MG63 (cell line): ENCODE data around the gene USH1C. TPM values are rescaled to one million over a fixed set of nuclear protein-coding genes. Genes with fewer than 3 reads are reported as not detected.

ENCODE experiments used
- DNase-seq: peaks from one replicate; pipeline ENCODE4 v3.0.0-alpha.2; 2020
- H3K27me3 ChIP-seq: fragments of 250-450 bp; sonication (Bioruptor Pico); 2 replicates; pipeline ENCODE4 v1.5.1; 2020; ENCODE audit warnings: mild to moderate bottlenecking, moderate library complexity
- H3K36me3 ChIP-seq: fragments of 250-450 bp; sonication (Bioruptor Pico); 2 replicates; pipeline ENCODE4 v1.5.1; 2020; ENCODE audit warnings: mild to moderate bottlenecking, moderate library complexity
- H3K4me3 ChIP-seq: fragments of 250-450 bp; sonication (Bioruptor Pico); 2 replicates; pipeline ENCODE4 v1.5.1; 2020; ENCODE audit warnings: mild to moderate bottlenecking, moderate library complexity
- H3K9me3 ChIP-seq: fragments of 250-450 bp; sonication (Bioruptor Pico); 2 replicates; pipeline ENCODE4 v1.5.1; 2020; ENCODE audit warnings: mild to moderate bottlenecking, moderate library complexity
- total RNA-seq: library from RNA; depleted of rRNA; stranded (reverse); fragments of >200 nt; shearing (Covaris generic); gene quantifications from 2 replicates; pipeline ENCODE4 v1.2.3, GENCODE V29; 2014; ENCODE audit warnings: low replicate concordance; rRNA removed

Gene USH1C
- total RNA-seq = not detected in 2 replicates

- H3K36me3 ChIP-seq = no peaks in the 10 kb centered on the region
- H3K27me3 ChIP-seq = no peaks in the 10 kb centered on the region
- H3K4me3 ChIP-seq = no peak within 1 kb of the TSS
- H3K9me3 ChIP-seq = no peaks in the 10 kb centered on the region
- DNase-seq = peak; percentile 9
Measured at GRCh38 chr11:17544181-17544622, at the start of gene USH1C. USH1C (minus strand) TSS chr11:17544416; CDS start chr11:17544307, 109 bp downstream.

GRCh38 chr11:17593466-17594245 is 49.4 kb upstream of the USH1C start:
- DNase-seq = no peak
- no peaks in the 10 kb centered on the region for H3K9me3 ChIP-seq
- no peaks in the 10 kb centered on the region for H3K27me3 ChIP-seq
- H3K36me3 ChIP-seq = no peaks in the 10 kb centered on the region
- no peak overlapping the region for H3K4me3 ChIP-seq

- H3K27me3 ChIP-seq = no peaks in the 10 kb centered on the region
- DNase-seq = no peak
- no peaks in the 10 kb centered on the region for H3K9me3 ChIP-seq
- no peaks in the 10 kb centered on the region for H3K36me3 ChIP-seq
- H3K4me3 ChIP-seq = no peak overlapping the region
Measured at GRCh38 chr11:17591293-17591692, 47.1 kb upstream of the USH1C start.

GRCh38 chr11:17590463-17590862 is 46.2 kb upstream of the USH1C start:
- Histone ChIP-seq H3K9me3 (no peaks in the 10 kb centered on the region), H3K4me3 (no peak overlapping the region), H3K27me3 (no peaks in the 10 kb centered on the region), H3K36me3 (no peaks in the 10 kb centered on the region)
- DNase-seq = no peak

- H3K9me3 ChIP-seq = no peaks in the 10 kb centered on the region
- no peak overlapping the region for H3K4me3 ChIP-seq
- DNase-seq = no peak
- H3K27me3 ChIP-seq = no peaks in the 10 kb centered on the region
- no peaks in the 10 kb centered on the region for H3K36me3 ChIP-seq
Measured at GRCh38 chr11:17588721-17589120, 44.5 kb upstream of the USH1C start.

DNA sequence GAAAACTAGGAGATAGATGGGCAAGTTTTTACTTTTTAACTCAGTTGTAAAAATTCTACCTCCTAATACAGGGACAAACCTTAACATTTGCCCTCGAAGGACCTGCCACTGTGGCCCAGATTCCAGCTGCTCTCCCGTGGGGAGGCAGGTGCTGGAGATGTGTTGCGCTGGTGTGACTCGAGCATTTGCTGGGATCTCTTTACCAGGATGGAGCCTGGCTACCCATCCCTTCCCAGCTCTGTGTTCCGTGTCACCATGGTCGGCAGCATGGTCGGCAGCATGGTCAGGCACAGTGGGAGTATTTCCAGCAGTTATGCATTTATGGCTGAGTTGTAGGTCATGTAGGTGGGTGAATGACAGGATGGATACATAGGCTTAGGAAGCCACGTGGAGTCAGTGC is 44.0 kb upstream of the USH1C start:
- Histone ChIP-seq H3K27me3 (no peaks in the 10 kb centered on the region), H3K9me3 (no peaks in the 10 kb centered on the region), H3K36me3 (no peaks in the 10 kb centered on the region), H3K4me3 (no peak overlapping the region)
- DNase-seq = no peak

DNA sequence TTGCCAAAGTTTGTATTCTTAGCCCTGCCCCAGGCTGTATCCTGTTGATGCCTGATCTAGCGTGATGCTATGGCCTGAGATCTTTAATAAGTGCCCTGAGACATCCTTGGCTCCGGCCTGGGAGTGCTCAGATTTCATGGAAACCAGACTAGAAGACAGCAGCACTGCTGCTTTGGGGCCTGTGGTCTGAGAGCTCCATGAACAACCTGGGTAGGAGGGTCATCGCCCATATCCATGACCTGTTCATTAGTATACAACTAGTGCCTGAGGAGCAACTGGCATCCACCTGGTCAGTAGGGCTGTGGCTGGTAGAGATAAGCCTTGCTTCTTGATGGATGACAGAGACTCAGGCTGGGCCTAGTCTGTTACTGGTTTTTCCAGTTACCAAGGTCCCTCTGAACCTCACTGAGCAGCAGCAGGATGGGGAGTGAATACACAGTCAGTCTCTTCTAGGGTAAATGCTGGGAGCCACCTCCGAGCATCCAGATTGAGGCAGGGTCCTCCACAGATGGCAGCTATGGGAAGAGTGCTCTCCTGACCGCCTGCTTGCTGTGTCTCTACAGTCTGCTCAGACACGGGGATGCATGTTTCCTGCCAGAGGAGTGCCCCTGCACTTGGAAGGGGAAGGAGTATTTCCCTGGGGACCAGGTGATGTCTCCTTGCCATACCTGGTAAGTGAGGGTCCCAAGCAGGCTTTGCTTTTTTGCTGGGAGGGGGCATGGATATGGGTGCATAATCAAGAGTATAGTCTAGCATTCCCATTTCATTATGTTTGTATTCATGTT is 41.9 kb upstream of the USH1C start:
- no peak overlapping the region for H3K4me3 ChIP-seq
- no peak for DNase-seq
- no peaks in the 10 kb centered on the region for H3K27me3 ChIP-seq

DNA sequence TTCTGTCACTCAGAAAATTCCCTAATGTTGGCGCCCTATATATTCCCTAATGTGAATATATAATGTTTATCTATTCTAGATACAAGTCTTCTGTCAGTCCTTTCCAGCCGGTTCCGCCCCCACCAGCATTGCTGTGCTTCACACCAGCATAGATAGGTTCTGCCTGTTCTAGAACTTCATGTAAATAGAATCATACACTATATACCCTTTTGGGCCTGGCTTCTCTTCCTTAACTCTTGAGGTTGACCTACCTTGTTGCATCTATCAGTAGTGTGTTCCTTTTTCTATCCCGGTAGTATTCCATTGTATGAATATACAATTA is 37.5 kb upstream of the USH1C start:
- no peaks in the 10 kb centered on the region for H3K27me3 ChIP-seq

More for the DNA sequence above, 41.9 kb upstream of the USH1C start:
- no peaks in the 10 kb centered on the region for H3K9me3 ChIP-seq
- H3K36me3 ChIP-seq = no peaks in the 10 kb centered on the region

GRCh38 chr11:17581036-17581731 is 37.0 kb upstream of the USH1C start:
- no peak for DNase-seq
- H3K9me3 ChIP-seq = no peaks in the 10 kb centered on the region

More for the DNA sequence above, 37.5 kb upstream of the USH1C start:
- H3K4me3 ChIP-seq = no peak overlapping the region
- no peaks in the 10 kb centered on the region for H3K9me3 ChIP-seq
- no peak for DNase-seq
- H3K36me3 ChIP-seq = no peaks in the 10 kb centered on the region

GRCh38 chr11:17580271-17580670 is 36.1 kb upstream of the USH1C start:
- Histone ChIP-seq H3K36me3 (no peaks in the 10 kb centered on the region), H3K27me3 (no peaks in the 10 kb centered on the region), H3K9me3 (no peaks in the 10 kb centered on the region), H3K4me3 (no peak overlapping the region)
- DNase-seq = no peak

More at GRCh38 chr11:17581036-17581731, 37.0 kb upstream of the USH1C start:
- no peaks in the 10 kb centered on the region for H3K36me3 ChIP-seq
- no peaks in the 10 kb centered on the region for H3K27me3 ChIP-seq
- H3K4me3 ChIP-seq = no peak overlapping the region

GRCh38 chr11:17579451-17579850 is 35.2 kb upstream of the USH1C start:
- no peak overlapping the region for H3K4me3 ChIP-seq
- no peaks in the 10 kb centered on the region for H3K36me3 ChIP-seq
- H3K27me3 ChIP-seq = no peaks in the 10 kb centered on the region
- no peak for DNase-seq
- H3K9me3 ChIP-seq = no peaks in the 10 kb centered on the region

- Histone ChIP-seq H3K27me3 (no peaks in the 10 kb centered on the region), H3K36me3 (no peaks in the 10 kb centered on the region), H3K4me3 (no peak overlapping the region), H3K9me3 (no peaks in the 10 kb centered on the region)
- no peak for DNase-seq
Measured at GRCh38 chr11:17578958-17579357, 34.7 kb upstream of the USH1C start.

DNA sequence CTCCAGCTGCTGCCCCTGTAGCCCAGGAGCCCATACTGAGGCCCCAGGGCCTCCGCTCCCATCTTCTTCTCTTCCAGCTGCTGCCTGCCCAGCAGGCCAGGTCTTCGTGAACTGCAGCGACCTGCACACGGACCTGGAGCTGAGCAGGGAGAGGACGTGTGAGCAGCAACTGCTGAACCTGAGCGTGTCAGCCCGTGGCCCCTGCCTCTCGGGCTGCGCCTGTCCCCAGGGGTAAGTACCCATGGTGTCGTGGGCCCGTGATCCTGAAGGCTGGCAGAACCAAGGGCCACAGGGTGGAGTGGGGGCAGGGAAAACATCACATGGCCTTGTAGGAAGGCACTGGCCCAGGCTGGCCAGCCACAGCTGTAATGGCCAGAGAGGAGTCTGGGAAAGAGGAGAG is 34.1 kb upstream of the USH1C start:
- H3K36me3 ChIP-seq = no peaks in the 10 kb centered on the region
- no peaks in the 10 kb centered on the region for H3K9me3 ChIP-seq
- DNase-seq = no peak
- no peaks in the 10 kb centered on the region for H3K27me3 ChIP-seq
- H3K4me3 ChIP-seq = no peak overlapping the region

- DNase-seq = no peak
- Histone ChIP-seq H3K36me3 (no peaks in the 10 kb centered on the region), H3K9me3 (no peaks in the 10 kb centered on the region), H3K4me3 (no peak overlapping the region), H3K27me3 (no peaks in the 10 kb centered on the region)
Measured at GRCh38 chr11:17575431-17576425, 31.5 kb upstream of the USH1C start.

GRCh38 chr11:17574141-17575091 is 30.2 kb upstream of the USH1C start:
- no peak for DNase-seq
- no peaks in the 10 kb centered on the region for H3K27me3 ChIP-seq
- no peak overlapping the region for H3K4me3 ChIP-seq
- H3K36me3 ChIP-seq = no peaks in the 10 kb centered on the region
- H3K9me3 ChIP-seq = no peaks in the 10 kb centered on the region
